H9 (cell line): ENCODE data around the gene C3orf22. TPM values are rescaled to one million over a fixed set of nuclear protein-coding genes. Genes with fewer than 3 reads are reported as not detected.

Source experiments
- DNase-seq: peaks from one replicate; pipeline ENCODE4 v3.0.0-alpha.2; 2017
- H2AFZ ChIP-seq: one replicate; pipeline ENCODE4 v1.6.1; 2013; ENCODE audit warnings: mild to moderate bottlenecking, low read length, control low read depth, moderate library complexity
- H2AK5ac ChIP-seq: 2 replicates; pipeline ENCODE4 v1.6.1; 2013; ENCODE audit warnings: low read length, control low read depth, mixed read lengths; ENCODE audit not compliant: insufficient read length
- H2BK120ac ChIP-seq: one replicate; pipeline ENCODE4 v1.6.1; 2013; ENCODE audit warnings: low read depth, mild to moderate bottlenecking, low read length, control low read depth, inconsistent platforms; ENCODE audit not compliant: poor library complexity, severe bottlenecking
- H2BK12ac ChIP-seq: 2 replicates; pipeline ENCODE4 v1.6.1; 2013; ENCODE audit warnings: low read length, control low read depth, mixed read lengths, low read depth; ENCODE audit not compliant: insufficient read length
- H2BK15ac ChIP-seq: 2 replicates; pipeline ENCODE4 v1.6.1; 2013; ENCODE audit warnings: low read depth, low read length, control low read depth
- H2BK20ac ChIP-seq: one replicate; pipeline ENCODE4 v1.6.1; 2013; ENCODE audit warnings: low read depth, mild to moderate bottlenecking, low read length, control low read depth, inconsistent platforms; ENCODE audit not compliant: poor library complexity, severe bottlenecking
- H2BK5ac ChIP-seq: 2 replicates; pipeline ENCODE4 v1.6.1; 2013; ENCODE audit warnings: low read length, control low read depth, mixed read lengths; ENCODE audit not compliant: insufficient read length
- H3K14ac ChIP-seq: 2 replicates; pipeline ENCODE4 v1.6.1; 2013; ENCODE audit warnings: low read length, control low read depth; ENCODE audit not compliant: insufficient read depth
- H3K18ac ChIP-seq: 2 replicates; pipeline ENCODE4 v1.6.1; 2013; ENCODE audit warnings: low read depth, mild to moderate bottlenecking, mixed read lengths, low read length, control low read depth; ENCODE audit not compliant: insufficient read length
- H3K23ac ChIP-seq: 2 replicates; pipeline ENCODE4 v1.6.1; 2013; ENCODE audit warnings: low read length, control low read depth, mixed read lengths, low read depth; ENCODE audit not compliant: insufficient read length
- H3K23me2 ChIP-seq: 2 replicates; pipeline ENCODE4 v1.6.1; 2013; ENCODE audit warnings: low read depth, mild to moderate bottlenecking, mixed read lengths, low read length, control low read depth; ENCODE audit not compliant: insufficient read length, poor library complexity, severe bottlenecking
- H3K27ac ChIP-seq: 2 replicates; pipeline ENCODE4 v1.5.1; 2013; ENCODE audit warnings: low read length, control low read depth, mixed read lengths, low read depth; ENCODE audit not compliant: insufficient read length
- H3K27me3 ChIP-seq: 2 replicates; pipeline ENCODE4 v1.6.1; 2013; ENCODE audit warnings: low read length, control low read depth, inconsistent platforms; ENCODE audit not compliant: insufficient read depth
- H3K4ac ChIP-seq: 2 replicates; pipeline ENCODE4 v1.6.1; 2013; ENCODE audit warnings: low read depth, mild to moderate bottlenecking, control low read depth, inconsistent platforms, low read length, moderate library complexity
- H3K4me1 ChIP-seq: 2 replicates; pipeline ENCODE4 v1.6.1; 2013; ENCODE audit warnings: low read length, control low read depth, inconsistent platforms; ENCODE audit not compliant: insufficient read depth
- H3K4me2 ChIP-seq: 2 replicates; pipeline ENCODE4 v1.6.1; 2013; ENCODE audit warnings: low read length, control low read depth, mixed read lengths; ENCODE audit not compliant: insufficient read length, insufficient read depth
- H3K56ac ChIP-seq: 2 replicates; pipeline ENCODE4 v1.6.1; 2013; ENCODE audit warnings: low read depth, mild to moderate bottlenecking, mixed read lengths, low read length, control low read depth; ENCODE audit not compliant: insufficient read length
- H3K79me1 ChIP-seq: 2 replicates; pipeline ENCODE4 v1.6.1; 2013; ENCODE audit warnings: low read depth, mild to moderate bottlenecking, moderate library complexity, low read length, control low read depth, inconsistent platforms; ENCODE audit not compliant: insufficient read depth, poor library complexity, severe bottlenecking
- H3K79me2 ChIP-seq: 2 replicates; pipeline ENCODE4 v1.6.1; 2013; ENCODE audit warnings: low read length, control low read depth, inconsistent platforms; ENCODE audit not compliant: insufficient read depth
- H3K9ac ChIP-seq: 2 replicates; pipeline ENCODE4 v1.6.1; 2013; ENCODE audit warnings: low read length, control low read depth, mixed read lengths; ENCODE audit not compliant: insufficient read length; ENCODE audit errors: extremely low read depth
- H3K9me3 ChIP-seq: one replicate; pipeline ENCODE4 v1.6.1; 2013; ENCODE audit warnings: low read depth, low read length, inconsistent platforms; ENCODE audit not compliant: control insufficient read depth
- H3T11ph ChIP-seq: one replicate; pipeline ENCODE4 v1.6.1; 2013; ENCODE audit warnings: mild to moderate bottlenecking, low read length, control low read depth, inconsistent platforms
- H4K20me1 ChIP-seq: one replicate; pipeline ENCODE4 v1.6.1; 2013; ENCODE audit not compliant: control insufficient read depth, insufficient read length, insufficient read depth
- H4K5ac ChIP-seq: 2 replicates; pipeline ENCODE4 v1.6.1; 2013; ENCODE audit warnings: low read depth, mild to moderate bottlenecking, mixed read lengths, low read length, control low read depth; ENCODE audit not compliant: insufficient read length
- H4K8ac ChIP-seq: replicated peaks from 2 replicates; pipeline ENCODE4 v1.6.1; 2013; ENCODE audit warnings: low read length, control low read depth, mixed read lengths, low read depth; ENCODE audit not compliant: insufficient read length
- H4K91ac ChIP-seq: 2 replicates; pipeline ENCODE4 v1.6.1; 2013; ENCODE audit warnings: low read depth, mild to moderate bottlenecking, moderate library complexity, mixed read lengths, low read length, control low read depth; ENCODE audit not compliant: insufficient read length
- H3K27ac Mint-ChIP-seq, 3 experiments: 2 replicates in 2 of 3; 3 replicates in 1 of 3; pipeline ENCODE4 v1.8.0; 2020 to 2021; ENCODE audit warnings: mixed read lengths in 3 of 3, mild to moderate bottlenecking in 1 of 3, moderate library complexity in 1 of 3
- H3K27me3 Mint-ChIP-seq: 2 replicates; pipeline ENCODE4 v1.8.0; 2021; ENCODE audit warnings: low read depth, mild to moderate bottlenecking, moderate library complexity, mixed read lengths
- H3K36me3 Mint-ChIP-seq, 3 experiments: 2 replicates in 2 of 3; 3 replicates in 1 of 3; pipeline ENCODE4 v1.8.0; 2020 to 2021; ENCODE audit warnings: low read depth in 3 of 3, mixed read lengths in 3 of 3; ENCODE audit not compliant: insufficient read depth in 1 of 3
- H3K4me1 Mint-ChIP-seq, 2 experiments: 2 replicates each; pipeline ENCODE4 v1.8.0; 2020; ENCODE audit warnings: mixed read lengths in 2 of 2
- H3K4me3 Mint-ChIP-seq, 2 experiments: 2 replicates in 1 of 2; 3 replicates in 1 of 2; pipeline ENCODE4 v1.8.0; 2020 to 2021; ENCODE audit warnings: mild to moderate bottlenecking in 2 of 2, mixed read lengths in 2 of 2, moderate library complexity in 1 of 2
- H3K9me3 Mint-ChIP-seq, 2 experiments: 2 replicates in 1 of 2; 3 replicates in 1 of 2; pipeline ENCODE4 v1.8.0; 2020; ENCODE audit warnings: mild to moderate bottlenecking in 2 of 2, mixed read lengths in 2 of 2, moderate library complexity in 1 of 2
- WGBS: extraction: QIAGEN DNeasy Blood & Tissue Kit; methylation state at CpG from one replicate; pipeline ENCODE4 v1.1.7; 2013; ENCODE audit warnings: missing lambda C conversion rate, low lambda C conversion rate, mixed read lengths; ENCODE audit not compliant: insufficient read length; ENCODE audit errors: extremely low coverage; 5-methylcytosine and 5-hydroxymethylcytosine counted together
- total RNA-seq: library from RNA; stranded (reverse); gene quantifications from 2 replicates; pipeline ENCODE4 v1.2.1, GENCODE V29; 2021
- TF ChIP-seq, protein P1 (sequence below): fragments of 200-600 bp; sonication (generic); conservative IDR thresholded peaks from 3 replicates; pipeline ENCODE4 v1.8.0; 2021; ENCODE audit warnings: antibody characterized with exemption, mild to moderate bottlenecking

The C3orf22 gene
- total RNA-seq, 1 experiment from 2014 or later, result not detected

DNA sequence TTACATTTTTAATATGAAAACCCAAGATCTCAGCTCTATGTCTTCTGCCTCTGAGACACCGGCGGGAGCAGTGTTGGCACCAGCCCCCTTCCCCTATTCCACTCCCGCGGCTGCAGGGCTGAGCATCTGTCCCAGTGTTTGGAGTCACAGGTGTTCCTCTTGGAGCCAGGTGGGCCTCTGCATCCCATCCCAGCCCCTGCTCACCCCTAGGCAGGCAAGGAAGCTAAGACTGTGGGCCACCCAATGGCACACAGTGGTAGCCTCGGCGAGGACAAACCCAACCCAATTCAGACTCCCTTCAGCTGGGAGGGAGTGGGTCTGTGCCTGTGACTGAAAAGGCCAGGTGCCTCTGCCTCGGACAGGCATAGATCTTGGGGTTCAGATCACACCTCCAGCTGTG lies 31.7 kb downstream of the C3orf22 start:
- Histone ChIP-seq H2BK5ac (no peak overlapping the region), H3K4ac (no peak overlapping the region), H4K8ac (no peak overlapping the region), H3K4me2 (no peak overlapping the region), H2BK20ac (no peak overlapping the region), H4K91ac (no peak overlapping the region), H3K27ac (no peak overlapping the region), H3K79me2 (no peaks in the 10 kb centered on the region), H2AK5ac (no peak overlapping the region), H3K23me2 (no peaks in the 10 kb centered on the region), H3K27me3 (no peaks in the 10 kb centered on the region; the same call in 1 of the 2 replicates), H3K79me1 (no peaks in the 10 kb centered on the region), H2BK15ac (no peak overlapping the region), H3K23ac (no peak overlapping the region), H2BK12ac (no peak overlapping the region), H3T11ph (no peak overlapping the region), H3K4me1 (no peaks in the 10 kb centered on the region), H3K14ac (no peak overlapping the region), H4K20me1 (no peaks in the 10 kb centered on the region), H3K56ac (no peak overlapping the region), H4K5ac (no peak overlapping the region), H3K9me3 (no peaks in the 10 kb centered on the region), H3K9ac (no peak overlapping the region), H3K18ac (no peak overlapping the region), H2BK120ac (no peak overlapping the region), H2AFZ (no peak overlapping the region)
- H3K36me3 Mint-ChIP-seq, result no peaks in the 10 kb centered on the region; a peak in 1 of 7 replicates
- no peak overlapping the region for H3K4me3 Mint-ChIP-seq
- peaks cover 3 to 24% of the 10 kb centered on the region in 2 experiments for H3K4me1 Mint-ChIP-seq
- no peak for DNase-seq
- peaks cover 42% of the 10 kb centered on the region for H3K27me3 Mint-ChIP-seq
- WGBS, result no CpG with 5 or more reads among the region's 7 CpGs
- H3K27ac Mint-ChIP-seq, result no peak overlapping the region; a peak in 1 of 7 replicates
- no peaks in the 10 kb centered on the region; a peak in 1 of 5 replicates for H3K9me3 Mint-ChIP-seq
- TF ChIP-seq, protein P1, sequence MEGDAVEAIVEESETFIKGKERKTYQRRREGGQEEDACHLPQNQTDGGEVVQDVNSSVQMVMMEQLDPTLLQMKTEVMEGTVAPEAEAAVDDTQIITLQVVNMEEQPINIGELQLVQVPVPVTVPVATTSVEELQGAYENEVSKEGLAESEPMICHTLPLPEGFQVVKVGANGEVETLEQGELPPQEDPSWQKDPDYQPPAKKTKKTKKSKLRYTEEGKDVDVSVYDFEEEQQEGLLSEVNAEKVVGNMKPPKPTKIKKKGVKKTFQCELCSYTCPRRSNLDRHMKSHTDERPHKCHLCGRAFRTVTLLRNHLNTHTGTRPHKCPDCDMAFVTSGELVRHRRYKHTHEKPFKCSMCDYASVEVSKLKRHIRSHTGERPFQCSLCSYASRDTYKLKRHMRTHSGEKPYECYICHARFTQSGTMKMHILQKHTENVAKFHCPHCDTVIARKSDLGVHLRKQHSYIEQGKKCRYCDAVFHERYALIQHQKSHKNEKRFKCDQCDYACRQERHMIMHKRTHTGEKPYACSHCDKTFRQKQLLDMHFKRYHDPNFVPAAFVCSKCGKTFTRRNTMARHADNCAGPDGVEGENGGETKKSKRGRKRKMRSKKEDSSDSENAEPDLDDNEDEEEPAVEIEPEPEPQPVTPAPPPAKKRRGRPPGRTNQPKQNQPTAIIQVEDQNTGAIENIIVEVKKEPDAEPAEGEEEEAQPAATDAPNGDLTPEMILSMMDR, result no peak
